ENCODE results near the gene ZNF726.
"Not testable (repeated sequence)": the region's sequence is repeated elsewhere in the genome, so short reads cannot be mapped to it uniquely, and the experiment has no call there.

Gene ZNF726

GRCh38 chr19:23914402-23915286 lies at the start of gene ZNF726:
TSS of gene ZNF726 (plus strand) at chr19:23914886. CDS start at chr19:23914995, 109 bp downstream.
- DNase-seq = peak; percentile 96

GRCh38 chr19:23867895-23868294 lies 46.8 kb upstream of the ZNF726 start:
- DNase-seq = no peak

- DNase-seq = no peak
Observed at GRCh38 chr19:23868630-23869029, 46.1 kb upstream of the ZNF726 start.

GRCh38 chr19:23872282-23872919 lies 42.3 kb upstream of the ZNF726 start:
- no peak for DNase-seq

GRCh38 chr19:23876261-23876660 lies 38.4 kb upstream of the ZNF726 start:
- no peak for DNase-seq

GRCh38 chr19:23876756-23877155 lies 37.9 kb upstream of the ZNF726 start:
- not testable (repeated sequence) for DNase-seq

- no peak for DNase-seq
Observed at GRCh38 chr19:23882493-23882892, 32.2 kb upstream of the ZNF726 start.

GRCh38 chr19:23884363-23884762 lies 30.3 kb upstream of the ZNF726 start:
- no peak for DNase-seq

- no peak for DNase-seq
Observed at GRCh38 chr19:23887642-23888041, 27.0 kb upstream of the ZNF726 start.

GRCh38 chr19:23896096-23896495 lies 18.6 kb upstream of the ZNF726 start:
- DNase-seq = not testable (repeated sequence)

GRCh38 chr19:23896912-23897311 lies 17.8 kb upstream of the ZNF726 start:
- no peak for DNase-seq

GRCh38 chr19:23901360-23901759 lies 13.3 kb upstream of the ZNF726 start:
- DNase-seq = no peak

- DNase-seq = no peak
Observed at GRCh38 chr19:23904406-23904805, 10.3 kb upstream of the ZNF726 start.

GRCh38 chr19:23905771-23906170 lies 8.9 kb upstream of the ZNF726 start:
- no peak for DNase-seq

- DNase-seq = no peak
Observed at GRCh38 chr19:23906835-23907234, 7.9 kb upstream of the ZNF726 start.

GRCh38 chr19:23908165-23908564 lies 6.5 kb upstream of the ZNF726 start:
- no peak for DNase-seq

- DNase-seq = no peak
Observed at GRCh38 chr19:23909222-23909621, 5.5 kb upstream of the ZNF726 start.

- DNase-seq = no peak
Observed at GRCh38 chr19:23913931-23914330, 755 bp upstream of the ZNF726 start.

- DNase-seq = no peak
Observed at GRCh38 chr19:23916991-23917390, 2.3 kb downstream of the ZNF726 start.

- no peak for DNase-seq
Observed at GRCh38 chr19:23917856-23918255, 3.2 kb downstream of the ZNF726 start.

- no peak for DNase-seq
Observed at GRCh38 chr19:23925285-23925684, 10.6 kb downstream of the ZNF726 start.

GRCh38 chr19:23932878-23933277 lies 18.2 kb downstream of the ZNF726 start:
- DNase-seq = no peak

- not testable (repeated sequence) for DNase-seq
Observed at GRCh38 chr19:23937031-23937430, 22.3 kb downstream of the ZNF726 start.

- no peak for DNase-seq
Observed at GRCh38 chr19:23943411-23943810, 28.7 kb downstream of the ZNF726 start.

Data from retina (tissue), 1 donor.